AG04450 (cell line): ENCODE results near the gene GIT2. TPM values are rescaled to one million over a fixed set of nuclear protein-coding genes. Genes with fewer than 3 reads are reported as not detected.
"Not testable (repeated sequence)": the region's sequence is repeated elsewhere in the genome, so short reads cannot be mapped to it uniquely, and the experiment has no call there.

Experiments
- CTCF ChIA-PET: fragments of 300-600, 350-600 bp; formaldehyde crosslinking; extraction: SDS; loops from one replicate; lab custom pipeline; 2022; ENCODE audit warnings: antibody characterized with exemption, inconsistent platforms; lab: Charles Lee
- POLR2A ChIA-PET: fragments of 350-600 bp; formaldehyde crosslinking; extraction: SDS; loops from one replicate; lab custom pipeline; 2021; ENCODE audit warnings: antibody characterized with exemption, inconsistent platforms; lab: Yijun Ruan, JAX
- DNase-seq: peaks from one replicate; pipeline ENCODE4 v3.0.0-alpha.2; 2011; ENCODE audit warnings: low read depth, low spot score
- H3K27ac ChIP-seq: one replicate; pipeline ENCODE4 v1.5.1; 2012; ENCODE audit warnings: low read depth, low read length, control low read depth
- H3K27me3 ChIP-seq: one replicate; pipeline ENCODE4 v1.6.0; 2012; ENCODE audit warnings: low read length; ENCODE audit not compliant: control insufficient read depth, insufficient read depth
- H3K4me3 ChIP-seq: 2 replicates; pipeline ENCODE4 v1.5.1; 2011; ENCODE audit warnings: mild to moderate bottlenecking, low read depth, low read length, control low read depth
- H3K9me3 ChIP-seq: 2 replicates; pipeline ENCODE4 v1.5.1; 2012; ENCODE audit warnings: low read length; ENCODE audit not compliant: control insufficient read depth, insufficient read depth
- polyA plus RNA-seq: library from polyadenylated mRNA; depleted of rRNA; stranded (reverse); fragments of >200 nt; gene quantifications from 2 replicates; pipeline ENCODE4 v1.2.3, GENCODE V29; 2011
- TF ChIP-seq, protein P1 (sequence below): IDR thresholded peaks from 2 replicates; pipeline ENCODE4 v1.5.1; 2011; ENCODE audit warnings: low read depth, low read length, control low read depth, inconsistent platforms

Gene GIT2
- polyA plus RNA-seq, 1 experiment, result 57.9 TPM

DNA sequence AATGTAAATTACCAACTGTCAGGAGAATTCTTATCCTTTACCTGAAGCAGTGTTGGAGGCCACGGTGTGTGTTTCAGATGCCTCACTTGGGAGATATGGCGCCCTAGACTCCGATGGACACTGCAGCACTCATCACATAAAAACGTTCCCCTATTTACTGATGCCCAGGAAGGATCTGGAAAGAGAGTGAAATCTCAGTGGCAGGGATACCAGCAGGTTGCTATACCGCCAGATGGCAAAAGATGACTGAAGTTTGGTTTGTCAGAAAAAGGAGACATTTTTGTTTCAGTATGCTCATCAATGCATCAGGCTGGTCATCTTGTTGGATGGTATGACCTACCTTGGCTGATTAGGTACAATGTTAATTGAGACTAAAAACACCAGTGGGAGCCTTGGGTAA lies 4.6 kb downstream of the GIT2 start:
- H3K27ac ChIP-seq, result no peak overlapping the region
- no peaks in the 10 kb centered on the region for H3K9me3 ChIP-seq
- DNase-seq, result no peak
- H3K4me3 ChIP-seq, result no peak overlapping the region
- no peaks in the 10 kb centered on the region for H3K27me3 ChIP-seq
- TF ChIP-seq, protein P1, sequence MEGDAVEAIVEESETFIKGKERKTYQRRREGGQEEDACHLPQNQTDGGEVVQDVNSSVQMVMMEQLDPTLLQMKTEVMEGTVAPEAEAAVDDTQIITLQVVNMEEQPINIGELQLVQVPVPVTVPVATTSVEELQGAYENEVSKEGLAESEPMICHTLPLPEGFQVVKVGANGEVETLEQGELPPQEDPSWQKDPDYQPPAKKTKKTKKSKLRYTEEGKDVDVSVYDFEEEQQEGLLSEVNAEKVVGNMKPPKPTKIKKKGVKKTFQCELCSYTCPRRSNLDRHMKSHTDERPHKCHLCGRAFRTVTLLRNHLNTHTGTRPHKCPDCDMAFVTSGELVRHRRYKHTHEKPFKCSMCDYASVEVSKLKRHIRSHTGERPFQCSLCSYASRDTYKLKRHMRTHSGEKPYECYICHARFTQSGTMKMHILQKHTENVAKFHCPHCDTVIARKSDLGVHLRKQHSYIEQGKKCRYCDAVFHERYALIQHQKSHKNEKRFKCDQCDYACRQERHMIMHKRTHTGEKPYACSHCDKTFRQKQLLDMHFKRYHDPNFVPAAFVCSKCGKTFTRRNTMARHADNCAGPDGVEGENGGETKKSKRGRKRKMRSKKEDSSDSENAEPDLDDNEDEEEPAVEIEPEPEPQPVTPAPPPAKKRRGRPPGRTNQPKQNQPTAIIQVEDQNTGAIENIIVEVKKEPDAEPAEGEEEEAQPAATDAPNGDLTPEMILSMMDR, result no peak
- CTCF ChIA-PET, result no interaction called here
- POLR2A ChIA-PET, result no interaction called here

DNA sequence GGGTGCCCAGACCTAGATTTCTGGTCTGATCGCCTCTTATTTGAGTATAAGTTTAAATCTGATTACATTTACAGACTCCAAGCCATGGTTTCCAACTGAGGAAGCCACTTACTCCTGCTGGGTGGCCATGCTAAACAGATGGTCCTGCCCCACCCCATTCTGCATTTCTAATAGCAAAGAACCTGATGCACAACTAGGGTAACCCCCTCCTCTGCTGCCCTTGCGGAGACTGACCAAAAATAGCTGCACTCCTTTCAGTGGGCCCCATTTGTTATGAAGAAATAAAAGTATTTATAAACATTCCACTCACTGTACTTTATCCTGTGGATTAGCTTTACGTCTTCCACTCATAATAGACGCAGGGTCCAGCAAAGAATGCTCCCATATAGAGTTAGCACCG lies 6.8 kb downstream of the GIT2 start:
- DNase-seq, result no peak
- ChIA-PET CTCF (no interaction called here), POLR2A (interaction anchor here (1.0 kb wide), 1 partner anchor 55 kb away, joined by 3 read pairs; no protein-coding TSS in a partner anchor)
- Histone ChIP-seq H3K9me3 (no peaks in the 10 kb centered on the region), H3K27ac (peak overlapping the region; percentile 22), H3K4me3 (no peak overlapping the region), H3K27me3 (no peaks in the 10 kb centered on the region)
- TF ChIP-seq, protein P1, result no peak

DNA sequence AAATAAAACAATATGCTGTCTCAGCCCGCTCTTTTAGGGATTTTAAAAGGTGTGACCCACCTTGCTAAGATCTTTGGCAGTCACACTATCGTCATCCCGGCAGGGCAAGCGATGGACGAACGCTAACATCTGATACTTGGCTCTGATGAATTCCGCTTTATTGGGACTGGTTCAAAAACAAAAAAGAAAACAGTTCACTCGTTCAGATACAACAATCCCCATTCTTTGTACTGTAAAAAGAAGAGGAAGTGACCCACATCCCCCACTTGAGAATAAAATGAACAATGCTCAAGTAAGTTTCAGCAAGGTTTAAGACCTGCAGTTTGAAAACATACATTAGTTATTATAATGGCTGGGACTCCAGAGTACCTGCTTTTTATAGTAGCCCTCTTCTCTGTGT lies 7.3 kb downstream of the GIT2 start:
- Histone ChIP-seq H3K4me3 (no peak overlapping the region), H3K27ac (peak overlapping the region; percentile 22), H3K27me3 (no peaks in the 10 kb centered on the region), H3K9me3 (no peaks in the 10 kb centered on the region)
- TF ChIP-seq, protein P1, result no peak
- POLR2A ChIA-PET, result interaction anchor here (1.0 kb wide), 1 partner anchor 55 kb away, joined by 3 read pairs; no protein-coding TSS in a partner anchor
- no peak for DNase-seq
- CTCF ChIA-PET, result no interaction called here

DNA sequence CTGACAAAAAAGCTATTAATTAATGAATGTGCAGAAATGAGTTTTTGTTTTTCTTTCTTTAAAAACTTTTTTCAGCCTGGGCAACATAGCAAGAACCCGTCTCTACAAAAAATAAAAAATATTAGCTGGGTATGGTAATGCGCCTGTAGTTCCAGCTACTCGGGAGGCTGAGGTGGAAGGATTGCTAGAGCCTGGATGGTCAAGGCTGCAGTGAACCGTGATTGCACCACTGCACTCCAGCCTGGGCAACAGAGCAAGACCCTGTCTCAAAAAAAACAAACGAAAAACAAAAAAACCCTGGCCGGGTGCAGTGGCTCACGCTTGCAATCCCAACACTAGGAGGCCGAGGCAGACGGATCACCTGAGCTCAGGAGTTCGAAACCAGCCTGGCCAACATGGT lies 7.9 kb downstream of the GIT2 start:
- Histone ChIP-seq H3K9me3 (no peaks in the 10 kb centered on the region), H3K4me3 (no peak overlapping the region), H3K27me3 (no peaks in the 10 kb centered on the region), H3K27ac (peak overlapping the region; percentile 21)
- TF ChIP-seq, protein P1, result no peak
- CTCF ChIA-PET, result no interaction called here
- POLR2A ChIA-PET, result interaction anchor here (0.6 kb wide), 1 partner anchor 443 kb away, joined by 4 read pairs; no protein-coding TSS in a partner anchor
- no peak for DNase-seq

DNA sequence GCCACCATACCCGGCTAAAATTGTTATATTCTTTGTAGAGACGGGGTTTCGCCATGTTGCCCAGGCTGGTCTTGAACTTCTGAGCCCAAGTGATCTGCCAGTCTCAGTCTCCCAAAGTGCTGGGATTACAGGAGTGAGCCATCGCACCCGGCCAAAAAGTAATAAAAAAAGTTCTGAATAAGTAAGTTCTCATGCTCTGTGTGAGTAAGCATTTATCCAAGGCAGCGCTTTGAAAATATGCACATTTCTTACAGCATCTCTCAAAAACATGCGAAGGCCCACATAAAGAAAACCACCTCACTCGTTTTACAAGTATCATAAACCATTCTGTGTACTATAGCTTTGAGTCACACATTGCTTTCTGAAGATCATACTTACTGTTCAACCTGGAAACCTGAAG lies 8.6 kb downstream of the GIT2 start:
- ChIA-PET POLR2A (no interaction called here), CTCF (no interaction called here)
- H3K27ac ChIP-seq, result peak overlapping the region; percentile 87
- DNase-seq, result no peak
- no peaks in the 10 kb centered on the region for H3K27me3 ChIP-seq
- H3K9me3 ChIP-seq, result no peaks in the 10 kb centered on the region
- TF ChIP-seq, protein P1, result no peak
- H3K4me3 ChIP-seq, result no peak overlapping the region

DNA sequence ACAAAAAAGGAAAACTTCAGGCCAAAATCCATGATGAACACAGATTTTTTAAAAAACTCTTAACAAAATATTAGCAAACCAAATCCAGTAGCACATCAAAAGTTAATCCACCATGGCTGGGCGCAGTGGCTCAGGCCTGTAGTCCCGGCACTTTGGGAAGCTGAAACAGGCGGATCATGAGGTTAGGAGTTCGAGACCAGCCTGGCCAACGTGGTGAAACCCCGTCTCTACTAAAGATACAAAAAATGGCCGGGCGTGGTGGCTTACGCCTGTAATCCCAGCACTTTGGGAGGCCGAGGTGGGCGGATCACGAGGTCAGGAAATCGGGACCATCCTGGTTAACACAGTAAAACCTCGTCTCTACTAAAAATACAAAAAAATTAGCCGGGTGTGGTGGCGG lies 9.9 kb downstream of the GIT2 start:
- H3K27me3 ChIP-seq, H3K4me3 ChIP-seq, CTCF ChIA-PET, H3K27ac ChIP-seq, H3K9me3 ChIP-seq, POLR2A ChIA-PET, DNase-seq: not testable (repeated sequence)
